ENCODE measurements around the gene KRT17. TPM values are rescaled to one million over a fixed set of nuclear protein-coding genes. Genes with fewer than 3 reads are reported as not detected.

Gene KRT17
- total RNA-seq, 1 experiment from 2014 or later = 1.5 TPM

DNA sequence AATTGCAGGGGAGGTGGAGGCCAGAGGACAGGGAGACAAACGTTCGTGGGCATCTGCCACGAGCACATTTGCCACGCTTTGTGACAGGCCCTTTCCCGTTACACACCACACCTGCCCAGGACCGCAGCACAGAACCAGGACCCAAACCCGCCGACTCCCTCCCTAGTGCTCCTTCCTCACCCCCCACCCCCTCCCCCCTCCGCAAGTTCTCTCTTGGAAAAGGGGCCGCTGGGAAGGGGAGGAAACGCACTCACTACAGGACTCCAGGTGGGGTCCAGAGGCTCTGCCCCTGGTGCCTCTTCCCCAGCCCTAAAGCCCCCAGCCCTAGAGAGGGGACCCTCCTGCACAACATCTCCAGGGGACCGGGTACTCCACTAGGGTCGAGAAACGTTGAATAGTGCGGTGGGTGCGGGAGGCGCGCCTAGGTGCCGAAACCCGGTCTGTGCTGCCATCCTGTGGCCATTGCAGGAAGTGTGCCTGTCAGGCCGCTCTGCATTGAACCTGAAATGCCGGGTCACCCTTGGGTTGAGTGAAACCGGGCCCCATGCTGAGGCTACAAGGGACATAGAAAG lies 42.4 kb upstream of the KRT17 start:
- no CpG with 5 or more reads among the region's 23 CpGs for WGBS (ENCODE audit: extremely low coverage, insufficient read length, low lambda C conversion rate)
- Histone ChIP-seq H3K27me3 (ENCODE audit: insufficient read depth, low read length) (peaks cover 3% of the 10 kb centered on the region; the same call in 1 of the 2 replicates), H3K23me2 (ENCODE audit: insufficient read length, low read depth, low read length, poor library complexity, severe bottlenecking) (peaks cover 11% of the 10 kb centered on the region), H3K79me1 (ENCODE audit: insufficient read depth, low read depth, low read length, poor library complexity, severe bottlenecking) (no peaks in the 10 kb centered on the region), H2AK5ac (ENCODE audit: insufficient read length, low read length) (no peak overlapping the region), H3K9me3 (ENCODE audit: control insufficient read depth, low read depth, low read length) (no peaks in the 10 kb centered on the region), H2BK15ac (ENCODE audit: low read depth, low read length) (no peak overlapping the region), H4K8ac (replicated peaks; ENCODE audit: insufficient read length, low read depth, low read length) (no peak overlapping the region), H3K14ac (ENCODE audit: insufficient read depth, low read length) (0 out of 2 replicates have a peak overlapping the region, but pooled peaks have one; percentile 52), H3K27ac (ENCODE audit: insufficient read length, low read depth, low read length) (no peak overlapping the region), H3K56ac (ENCODE audit: insufficient read length, low read depth, low read length) (no peak overlapping the region), H2BK12ac (ENCODE audit: insufficient read length, low read depth, low read length) (no peak overlapping the region), H2BK20ac (ENCODE audit: low read depth, low read length, poor library complexity, severe bottlenecking) (no peak overlapping the region), H3K4me1 (ENCODE audit: insufficient read depth, low read length) (no peaks in the 10 kb centered on the region; the same call in 1 of the 2 replicates), H3K18ac (ENCODE audit: insufficient read length, low read depth, low read length) (peak overlapping the region; percentile 44), H2AFZ (ENCODE audit: low read length) (no peak overlapping the region), H3K9ac (ENCODE audit: extremely low read depth, insufficient read length, low read length) (no peak overlapping the region), H3K4ac (ENCODE audit: low read depth, low read length) (no peak overlapping the region), H4K20me1 (ENCODE audit: control insufficient read depth, insufficient read depth, insufficient read length) (no peaks in the 10 kb centered on the region), H2BK120ac (ENCODE audit: low read depth, low read length, poor library complexity, severe bottlenecking) (no peak overlapping the region), H3K79me2 (ENCODE audit: insufficient read depth, low read length) (no peaks in the 10 kb centered on the region), H2BK5ac (ENCODE audit: insufficient read length, low read length) (no peak overlapping the region), H3T11ph (ENCODE audit: low read length) (no peak overlapping the region), H3K4me2 (ENCODE audit: insufficient read depth, insufficient read length, low read length) (peak overlapping the region; percentile 29), H4K5ac (ENCODE audit: insufficient read length, low read depth, low read length) (no peak overlapping the region), H3K23ac (ENCODE audit: insufficient read length, low read depth, low read length) (no peak overlapping the region), H4K91ac (ENCODE audit: insufficient read length, low read depth, low read length) (no peak overlapping the region)
- DNase-seq = peak; percentile 93
- Mint-ChIP-seq H3K27me3 (ENCODE audit: low read depth) (peaks cover 39% of the 10 kb centered on the region), H3K36me3 (ENCODE audit: insufficient read depth in 1 of 3, low read depth in 3 of 3) (no peaks in the 10 kb centered on the region), H3K4me1 (peaks cover 16 to 17% of the 10 kb centered on the region in 2 experiments), H3K9me3 (no peaks in the 10 kb centered on the region), H3K27ac (no peak overlapping the region; a peak in 1 of 7 replicates), H3K4me3 (peak overlapping the region; percentile 73)
- TF ChIP-seq, protein P1, sequence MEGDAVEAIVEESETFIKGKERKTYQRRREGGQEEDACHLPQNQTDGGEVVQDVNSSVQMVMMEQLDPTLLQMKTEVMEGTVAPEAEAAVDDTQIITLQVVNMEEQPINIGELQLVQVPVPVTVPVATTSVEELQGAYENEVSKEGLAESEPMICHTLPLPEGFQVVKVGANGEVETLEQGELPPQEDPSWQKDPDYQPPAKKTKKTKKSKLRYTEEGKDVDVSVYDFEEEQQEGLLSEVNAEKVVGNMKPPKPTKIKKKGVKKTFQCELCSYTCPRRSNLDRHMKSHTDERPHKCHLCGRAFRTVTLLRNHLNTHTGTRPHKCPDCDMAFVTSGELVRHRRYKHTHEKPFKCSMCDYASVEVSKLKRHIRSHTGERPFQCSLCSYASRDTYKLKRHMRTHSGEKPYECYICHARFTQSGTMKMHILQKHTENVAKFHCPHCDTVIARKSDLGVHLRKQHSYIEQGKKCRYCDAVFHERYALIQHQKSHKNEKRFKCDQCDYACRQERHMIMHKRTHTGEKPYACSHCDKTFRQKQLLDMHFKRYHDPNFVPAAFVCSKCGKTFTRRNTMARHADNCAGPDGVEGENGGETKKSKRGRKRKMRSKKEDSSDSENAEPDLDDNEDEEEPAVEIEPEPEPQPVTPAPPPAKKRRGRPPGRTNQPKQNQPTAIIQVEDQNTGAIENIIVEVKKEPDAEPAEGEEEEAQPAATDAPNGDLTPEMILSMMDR (conservative IDR thresholded peaks at IDR 0.05) = peak; percentile 94
